Gastrocnemius medialis (tissue), 4 donors: Measurements from ENCODE around the gene COL9A3. TPM values are rescaled to one million over a fixed set of nuclear protein-coding genes. Genes with fewer than 3 reads are reported as not detected.

Experiments used
- ATAC-seq, 2 donors: fragments of 150-250 bp; one replicate each; pipeline ENCODE4 v1.9.1; 2016
- DNase-seq, 2 donors: peaks; one replicate each; pipeline ENCODE4 v3.0.0-alpha.2; 2019
- H3K27ac ChIP-seq, 4 donors: fragments of 200-600 bp; sonication (generic); 1 replicate in 1 of 4; 2 replicates in 3 of 4; pipeline ENCODE4 v1.5.1; 2016 to 2018; ENCODE audit warnings: mild to moderate bottlenecking in 2 of 4, moderate library complexity in 1 of 4
- H3K27me3 ChIP-seq, 3 donors: fragments of 200-600 bp; sonication (generic) in 2 of 3; 1 replicate in 1 of 3; 2 replicates in 2 of 3; pipeline versions ENCODE4 v1.5.1 to v1.6.0; 2016 to 2019; ENCODE audit warnings: mild to moderate bottlenecking in 1 of 3, moderate library complexity in 1 of 3
- H3K36me3 ChIP-seq, 2 donors: fragments of 200-600 bp; sonication (generic) in 1 of 2; one replicate each; pipeline ENCODE4 v1.5.1; 2017 to 2018
- H3K4me1 ChIP-seq, 2 donors: fragments of 200-600 bp; sonication (generic) in 1 of 2; one replicate each; pipeline ENCODE4 v1.5.1; 2016 to 2017; ENCODE audit warnings: mild to moderate bottlenecking in 2 of 2
- H3K4me3 ChIP-seq, 4 donors: fragments of 200-600 bp; sonication (generic) in 3 of 4; 1 replicate in 1 of 4; 2 replicates in 3 of 4; pipeline ENCODE4 v1.5.1; 2016 to 2019; ENCODE audit warnings: mild to moderate bottlenecking in 2 of 4
- H3K9me3 ChIP-seq, 3 donors: fragments of 200-600 bp; sonication (generic) in 2 of 3; 1 replicate in 1 of 3; 2 replicates in 2 of 3; pipeline ENCODE4 v1.5.1; 2016 to 2019
- POLR2A ChIP-seq, 2 donors: fragments of 450-650 bp; IDR thresholded peaks; one replicate each; pipeline ENCODE4 v1.6.1; 2017; ENCODE audit warnings: antibody characterized with exemption in 2 of 2, mild to moderate bottlenecking in 2 of 2, moderate library complexity in 2 of 2
- in situ Hi-C, 4 donors: fragments of 200-750 bp; cut with MboI; loops; one replicate each; pipeline versions ENCODE4 v1.15.0 to v1.8.0; 2017; ENCODE audit warnings: low sequenced_read_pairs in 4 of 4
- intact Hi-C: fragments of 100-400 bp; cut with DNase I; formaldehyde crosslinking; loops from one replicate; pipeline ENCODE4 v1.15.1; 2023; ENCODE audit warnings: low total_unique reads
- total RNA-seq, 4 donors: library from RNA; depleted of rRNA; stranded (reverse); fragments of >200 nt; gene quantifications; one replicate each; pipeline versions ENCODE4 v1.1.0 to v1.2.3, GENCODE V29; 2016
- TF ChIP-seq, protein P1 (sequence below), 5 experiments: fragments of 450-650 bp in 3 of 5; fragments of 200-600 bp in 2 of 5; sonication (generic) in 2 of 5; IDR thresholded peaks in 4 of 5; conservative IDR thresholded peaks in 1 of 5; 1 replicate in 4 of 5; 2 replicates in 1 of 5; pipeline ENCODE4 v1.5.1; 2016 to 2019; ENCODE audit warnings: antibody characterized with exemption in 5 of 5, mild to moderate bottlenecking in 3 of 5, moderate library complexity in 3 of 5

COL9A3 gene
- total RNA-seq, 4 donors from 2014 or later: 0.41 to 4.1 (median 1.6) TPM

DNA sequence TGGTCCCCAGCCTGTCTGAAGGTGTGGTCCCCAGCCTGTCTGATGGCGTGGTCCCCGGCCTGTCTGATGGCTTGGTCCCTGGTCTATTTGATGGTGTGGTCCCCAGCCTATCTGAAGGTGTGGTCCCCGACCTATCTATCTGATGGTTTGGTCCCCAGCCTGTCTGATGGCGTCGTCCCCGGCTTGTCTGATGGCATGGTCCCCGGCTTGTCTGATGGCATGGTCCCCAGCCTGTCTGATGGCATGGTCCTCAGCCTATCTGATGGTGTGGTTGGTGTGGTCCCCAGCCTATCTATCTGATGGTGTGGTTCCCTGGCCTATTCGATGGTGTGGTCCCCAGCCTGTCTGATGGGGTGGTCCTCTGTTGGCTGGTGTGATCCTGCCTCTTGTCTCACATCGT is 38.8 kb upstream of the COL9A3 start:
- no peak overlapping the region for H3K4me3 ChIP-seq
- intact Hi-C loops: no loop called here
- no peaks in the 10 kb centered on the region for H3K9me3 ChIP-seq
- ATAC-seq: no peak
- in situ Hi-C loops: loop anchor here in 1 of 4 donors (25.0 kb wide), 1 partner anchor 116 kb away; no protein-coding TSS in a partner anchor
- H3K36me3 ChIP-seq: no peaks in the 10 kb centered on the region
- peaks cover 0 to 4% of the 10 kb centered on the region in 2 donors for H3K4me1 ChIP-seq
- DNase-seq: no peak
- no peak for TF ChIP-seq POLR2A (IDR thresholded peaks at IDR 0.05)
- TF ChIP-seq, protein P1, sequence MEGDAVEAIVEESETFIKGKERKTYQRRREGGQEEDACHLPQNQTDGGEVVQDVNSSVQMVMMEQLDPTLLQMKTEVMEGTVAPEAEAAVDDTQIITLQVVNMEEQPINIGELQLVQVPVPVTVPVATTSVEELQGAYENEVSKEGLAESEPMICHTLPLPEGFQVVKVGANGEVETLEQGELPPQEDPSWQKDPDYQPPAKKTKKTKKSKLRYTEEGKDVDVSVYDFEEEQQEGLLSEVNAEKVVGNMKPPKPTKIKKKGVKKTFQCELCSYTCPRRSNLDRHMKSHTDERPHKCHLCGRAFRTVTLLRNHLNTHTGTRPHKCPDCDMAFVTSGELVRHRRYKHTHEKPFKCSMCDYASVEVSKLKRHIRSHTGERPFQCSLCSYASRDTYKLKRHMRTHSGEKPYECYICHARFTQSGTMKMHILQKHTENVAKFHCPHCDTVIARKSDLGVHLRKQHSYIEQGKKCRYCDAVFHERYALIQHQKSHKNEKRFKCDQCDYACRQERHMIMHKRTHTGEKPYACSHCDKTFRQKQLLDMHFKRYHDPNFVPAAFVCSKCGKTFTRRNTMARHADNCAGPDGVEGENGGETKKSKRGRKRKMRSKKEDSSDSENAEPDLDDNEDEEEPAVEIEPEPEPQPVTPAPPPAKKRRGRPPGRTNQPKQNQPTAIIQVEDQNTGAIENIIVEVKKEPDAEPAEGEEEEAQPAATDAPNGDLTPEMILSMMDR (IDR thresholded peaks at IDR 0.05 in 4 of 5, conservative IDR thresholded peaks at IDR 0.05 in 1 of 5): no peak
- H3K27me3 ChIP-seq: peaks cover 4 to 10% (median 8%) of the 10 kb centered on the region in 3 donors
- H3K27ac ChIP-seq: no peak overlapping the region

DNA sequence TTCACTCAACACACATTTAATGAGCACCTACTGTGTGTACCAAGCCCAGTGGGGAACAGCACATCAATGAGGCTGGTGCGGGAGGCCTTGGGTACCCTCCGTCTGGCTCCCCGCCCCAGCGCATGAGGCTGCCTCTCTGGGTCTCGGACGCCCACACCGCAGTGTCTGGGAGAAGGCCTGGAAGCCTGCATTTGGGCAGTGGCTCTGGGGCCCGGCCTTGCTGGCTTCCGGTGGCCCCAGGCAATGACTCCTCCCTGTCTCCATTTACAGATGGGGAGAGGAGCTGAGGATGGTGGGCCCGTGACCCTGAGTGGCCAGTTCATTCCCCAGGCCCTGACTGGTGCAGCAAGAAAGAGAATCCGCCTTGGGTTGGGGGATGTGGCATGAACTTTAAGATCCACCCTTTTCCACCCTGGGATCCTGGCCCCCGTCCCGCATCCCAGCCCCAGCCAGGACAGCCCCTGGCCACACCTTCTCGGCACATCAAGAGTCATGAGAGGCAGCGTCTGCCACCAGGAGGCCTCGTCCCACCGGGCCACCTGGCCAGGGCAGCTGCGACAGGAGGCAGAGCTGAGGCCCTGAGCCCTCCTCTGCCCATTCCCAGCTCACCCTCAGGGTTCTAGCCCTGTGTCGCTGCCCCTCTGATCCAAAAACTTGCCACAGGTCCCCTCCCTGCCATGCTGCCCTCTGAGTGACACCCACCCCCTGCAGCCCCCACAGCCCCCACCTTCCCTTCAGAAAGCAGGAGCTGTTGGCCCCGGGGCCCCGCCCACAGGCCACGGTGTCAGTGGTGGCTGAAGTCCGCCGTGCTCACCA is 38.0 kb upstream of the COL9A3 start:
- no peaks in the 10 kb centered on the region for H3K9me3 ChIP-seq
- ATAC-seq (no peak), DNase-seq (no peak)
- peaks cover 0 to 5% (median 4%) of the 10 kb centered on the region in 3 donors for H3K27me3 ChIP-seq
- peaks cover 4 to 7% of the 10 kb centered on the region in 2 donors for H3K4me1 ChIP-seq
- in situ Hi-C loops (loop anchor here in 1 of 4 donors (25.0 kb wide), 1 partner anchor 117 kb away; no protein-coding TSS in a partner anchor), intact Hi-C loops (no loop called here)
- no peak overlapping the region for H3K4me3 ChIP-seq
- no peak overlapping the region for H3K27ac ChIP-seq
- no peaks in the 10 kb centered on the region for H3K36me3 ChIP-seq
- TF ChIP-seq, protein P1 (IDR thresholded peaks at IDR 0.05 in 4 of 5, conservative IDR thresholded peaks at IDR 0.05 in 1 of 5): no peak
- TF ChIP-seq POLR2A (IDR thresholded peaks at IDR 0.05): no peak

DNA sequence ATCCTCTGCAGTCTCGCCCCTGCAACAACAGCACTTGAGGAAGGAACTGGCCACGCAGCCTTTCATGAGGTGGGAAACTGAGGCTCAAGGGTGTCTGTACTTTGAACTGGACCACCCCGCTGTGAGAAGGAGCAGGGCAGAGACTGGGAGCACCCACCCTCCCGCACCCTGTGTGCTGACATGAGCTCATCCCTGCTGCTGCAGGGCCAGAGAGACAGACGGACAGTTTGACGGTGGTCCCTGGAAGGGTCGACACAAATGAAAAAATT is 37.5 kb upstream of the COL9A3 start:
- H3K27me3 ChIP-seq: peaks cover 0 to 2% (median 0%) of the 10 kb centered on the region in 3 donors
- H3K4me1 ChIP-seq: peaks cover 4 to 8% of the 10 kb centered on the region in 2 donors
- H3K9me3 ChIP-seq: no peaks in the 10 kb centered on the region
- in situ Hi-C loops (loop anchor here in 1 of 4 donors (25.0 kb wide), 1 partner anchor 117 kb away; no protein-coding TSS in a partner anchor), intact Hi-C loops (no loop called here)
- no peaks in the 10 kb centered on the region for H3K36me3 ChIP-seq
- DNase-seq (no peak), ATAC-seq (no peak)
- H3K27ac ChIP-seq: no peak overlapping the region
- TF ChIP-seq, protein P1 (IDR thresholded peaks at IDR 0.05 in 4 of 5, conservative IDR thresholded peaks at IDR 0.05 in 1 of 5): no peak
- TF ChIP-seq POLR2A (IDR thresholded peaks at IDR 0.05): no peak
- no peak overlapping the region for H3K4me3 ChIP-seq

DNA sequence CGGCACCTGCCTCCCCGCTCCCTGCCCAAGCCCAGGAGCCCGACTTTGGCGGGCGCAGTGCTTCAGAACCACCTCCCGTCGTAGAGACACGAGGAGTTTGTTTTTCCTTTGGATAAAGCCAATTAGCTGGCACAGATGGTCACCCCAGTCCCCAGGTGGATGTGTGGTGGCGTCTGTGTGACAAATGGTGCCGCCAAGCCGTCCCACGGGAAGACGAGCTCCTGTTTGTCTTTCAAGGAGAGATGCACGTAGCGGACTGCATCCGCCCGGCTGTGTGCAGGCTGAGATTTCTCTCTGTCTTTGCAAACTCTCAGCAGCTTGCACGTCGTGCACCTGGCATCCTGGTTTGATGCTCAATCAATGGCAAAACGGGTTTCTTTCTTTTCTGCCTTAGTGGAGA is 36.6 kb upstream of the COL9A3 start:
- Histone ChIP-seq H3K36me3 (no peaks in the 10 kb centered on the region), H3K9me3 (no peaks in the 10 kb centered on the region), H3K4me3 (no peak overlapping the region), H3K27me3 (no peaks in the 10 kb centered on the region), H3K4me1 (peaks cover 4 to 8% of the 10 kb centered on the region in 2 donors), H3K27ac (no peak overlapping the region)
- DNase-seq (no peak), ATAC-seq (no peak)
- in situ Hi-C loops: loop anchor here in 1 of 4 donors (25.0 kb wide), 1 partner anchor 118 kb away; no protein-coding TSS in a partner anchor
- TF ChIP-seq POLR2A (IDR thresholded peaks at IDR 0.05): no peak
- TF ChIP-seq, protein P1 (IDR thresholded peaks at IDR 0.05 in 4 of 5, conservative IDR thresholded peaks at IDR 0.05 in 1 of 5): no peak
- intact Hi-C loops: no loop called here
